GM23338 (cell line): ENCODE measurements around the gene RCC2. TPM values are rescaled to one million over a fixed set of nuclear protein-coding genes. Genes with fewer than 3 reads are reported as not detected.

Experiments used
- ATAC-seq: fragments of 200-7000 bp; cut with Tn5 transposase; 3 replicates; pipeline ENCODE4 v1.9.1; 2020
- DNase-seq: peaks from one replicate; pipeline ENCODE4 v3.0.0-alpha.2; 2015; ENCODE audit warnings: low spot score
- H2AFZ ChIP-seq: fragments of 200-600 bp; sonication (generic); 2 replicates; pipeline ENCODE4 v1.8.0; 2016; ENCODE audit warnings: antibody characterized with exemption, mild to moderate bottlenecking, moderate library complexity
- H3F3A ChIP-seq: fragments of 200-600 bp; sonication (generic); replicated peaks from 2 replicates; pipeline ENCODE4 v1.8.0; 2017; ENCODE audit warnings: antibody characterized with exemption, mixed run types, low read depth
- H3K27ac ChIP-seq: fragments of 200-600 bp; sonication (generic); 2 replicates; pipeline ENCODE4 v1.6.1; 2016; ENCODE audit warnings: low read depth
- H3K27me3 ChIP-seq: fragments of 200-600 bp; sonication (generic); 2 replicates; pipeline ENCODE4 v1.8.0; 2016; ENCODE audit warnings: mild to moderate bottlenecking, mixed run types, moderate library complexity; ENCODE audit not compliant: insufficient read depth
- H3K36me3 ChIP-seq: fragments of 200-600 bp; sonication (generic); 2 replicates; pipeline ENCODE4 v1.8.0; 2016; ENCODE audit warnings: mild to moderate bottlenecking; ENCODE audit not compliant: insufficient read depth
- H3K4me1 ChIP-seq: fragments of 200-600 bp; sonication (generic); 2 replicates; pipeline ENCODE4 v1.8.0; 2016; ENCODE audit warnings: mild to moderate bottlenecking, moderate library complexity; ENCODE audit not compliant: insufficient read depth
- H3K4me2 ChIP-seq: fragments of 200-600 bp; sonication (generic); 2 replicates; pipeline ENCODE4 v1.7.1; 2017; ENCODE audit warnings: mixed run types
- H3K4me3 ChIP-seq: fragments of 200-600 bp; sonication (generic); 2 replicates; pipeline ENCODE4 v1.6.1; 2016; ENCODE audit warnings: mixed run types
- H3K79me2 ChIP-seq: fragments of 200-600 bp; sonication (generic); replicated peaks from 2 replicates; pipeline ENCODE4 v1.8.0; 2017; ENCODE audit warnings: mild to moderate bottlenecking; ENCODE audit not compliant: insufficient read depth
- H3K9me2 ChIP-seq: fragments of 200-600 bp; sonication (generic); 2 replicates; pipeline ENCODE4 v1.8.0; 2017; ENCODE audit not compliant: insufficient read depth
- H4K20me1 ChIP-seq: fragments of 200-600 bp; sonication (generic); replicated peaks from 2 replicates; pipeline ENCODE4 v1.8.0; 2017; ENCODE audit warnings: mild to moderate bottlenecking; ENCODE audit not compliant: insufficient read depth
- H3K27ac Mint-ChIP-seq: 2 replicates; pipeline ENCODE4 v1.8.0; 2020; ENCODE audit warnings: inconsistent platforms, mild to moderate bottlenecking, moderate library complexity, mixed read lengths
- H3K27me3 Mint-ChIP-seq: 3 replicates; pipeline ENCODE4 v1.8.0; 2022; ENCODE audit warnings: low read depth, mild to moderate bottlenecking, moderate library complexity, mixed read lengths, inconsistent platforms; ENCODE audit not compliant: insufficient read depth, poor library complexity
- H3K36me3 Mint-ChIP-seq: 3 replicates; pipeline ENCODE4 v1.8.0; 2021; ENCODE audit warnings: low read depth, mild to moderate bottlenecking, inconsistent platforms, moderate library complexity, mixed read lengths
- H3K4me1 Mint-ChIP-seq: 3 replicates; pipeline ENCODE4 v1.8.0; 2020; ENCODE audit warnings: mild to moderate bottlenecking, inconsistent platforms, mixed read lengths
- H3K4me3 Mint-ChIP-seq: 3 replicates; pipeline ENCODE4 v1.8.0; 2021; ENCODE audit warnings: moderate library complexity, mild to moderate bottlenecking, inconsistent platforms, mixed read lengths
- H3K9me3 Mint-ChIP-seq: 3 replicates; pipeline ENCODE4 v1.8.0; 2020; ENCODE audit warnings: moderate library complexity, mild to moderate bottlenecking, inconsistent platforms, mixed read lengths
- CREB1 ChIP-seq: fragments of 250-450 bp; sonication (Bioruptor Pico); IDR thresholded peaks from 2 replicates; pipeline ENCODE4 v1.5.0; 2020; ENCODE audit warnings: low read depth, mild to moderate bottlenecking, moderate library complexity
- EZH2 ChIP-seq: fragments of 200-600 bp; sonication (generic); IDR thresholded peaks from one replicate; pipeline ENCODE4 v1.8.0; 2017; ENCODE audit warnings: antibody characterized with exemption, mild to moderate bottlenecking, low read depth; ENCODE audit not compliant: unreplicated experiment
- EZH2phosphoT487 ChIP-seq: fragments of 200-600 bp; sonication (generic); IDR thresholded peaks from one replicate; pipeline ENCODE4 v1.8.1; 2018; ENCODE audit warnings: antibody characterized with exemption; ENCODE audit not compliant: unreplicated experiment
- JUNB ChIP-seq: IDR thresholded peaks from one replicate; pipeline ENCODE4 v1.6.1; 2016; ENCODE audit warnings: antibody characterized with exemption; ENCODE audit not compliant: unreplicated experiment
- NANOG ChIP-seq: IDR thresholded peaks from 2 replicates; pipeline ENCODE4 v1.6.1; 2016; ENCODE audit warnings: antibody characterized with exemption, borderline replicate concordance
- POLR2AphosphoS5 ChIP-seq: IDR thresholded peaks from 2 replicates; pipeline ENCODE4 v1.6.1; 2016; ENCODE audit warnings: antibody characterized with exemption, low read depth
- STAT1 ChIP-seq: IDR thresholded peaks from one replicate; pipeline ENCODE4 v1.6.1; 2016; ENCODE audit warnings: antibody characterized with exemption; ENCODE audit not compliant: unreplicated experiment
- ZNF331 ChIP-seq: fragments of 250-450 bp; sonication (Bioruptor Pico); IDR thresholded peaks from 2 replicates; pipeline ENCODE4 v1.5.0; 2020; ENCODE audit warnings: low read depth, mild to moderate bottlenecking, moderate library complexity
- polyA plus RNA-seq: library from polyadenylated mRNA; unstranded; fragments of >200 nt; fragmentation: Nextera tagmentation; extraction: Ambion mirVana; gene quantifications from 2 replicates; pipeline ENCODE4 v1.2.1, GENCODE V29; 2016
- total RNA-seq: library from RNA; depleted of rRNA; stranded (reverse); fragments of >200 nt; shearing (Covaris generic); gene quantifications from 2 replicates; pipeline ENCODE4 v1.2.3, GENCODE V29; 2014
- TF ChIP-seq, protein P1 (sequence below): IDR thresholded peaks from one replicate; pipeline ENCODE4 v1.6.1; 2018; ENCODE audit warnings: antibody characterized with exemption; ENCODE audit not compliant: unreplicated experiment
- TF ChIP-seq, protein P2 (sequence below): IDR thresholded peaks from 2 replicates; pipeline ENCODE4 v1.6.1; 2016; ENCODE audit warnings: antibody characterized with exemption
- TF ChIP-seq, protein P3 (sequence below), 2 experiments: fragments of 200-600 bp in 1 of 2; sonication (generic) in 1 of 2; conservative IDR thresholded peaks; 2 replicates each; pipeline versions ENCODE4 v1.5.1 to v1.6.1; 2016 to 2017; ENCODE audit warnings: antibody characterized with exemption in 2 of 2, low read depth in 2 of 2, mild to moderate bottlenecking in 2 of 2, moderate library complexity in 1 of 2
- TF ChIP-seq, protein P4 (sequence below): fragments of 250-450 bp; sonication (Bioruptor Pico); IDR thresholded peaks from 2 replicates; pipeline ENCODE4 v1.5.0; 2020; ENCODE audit warnings: mild to moderate bottlenecking, moderate library complexity

Gene RCC2
- total and polyA plus RNA-seq, 2 experiments from 2014 or later, result 97.1 to 386 TPM

DNA sequence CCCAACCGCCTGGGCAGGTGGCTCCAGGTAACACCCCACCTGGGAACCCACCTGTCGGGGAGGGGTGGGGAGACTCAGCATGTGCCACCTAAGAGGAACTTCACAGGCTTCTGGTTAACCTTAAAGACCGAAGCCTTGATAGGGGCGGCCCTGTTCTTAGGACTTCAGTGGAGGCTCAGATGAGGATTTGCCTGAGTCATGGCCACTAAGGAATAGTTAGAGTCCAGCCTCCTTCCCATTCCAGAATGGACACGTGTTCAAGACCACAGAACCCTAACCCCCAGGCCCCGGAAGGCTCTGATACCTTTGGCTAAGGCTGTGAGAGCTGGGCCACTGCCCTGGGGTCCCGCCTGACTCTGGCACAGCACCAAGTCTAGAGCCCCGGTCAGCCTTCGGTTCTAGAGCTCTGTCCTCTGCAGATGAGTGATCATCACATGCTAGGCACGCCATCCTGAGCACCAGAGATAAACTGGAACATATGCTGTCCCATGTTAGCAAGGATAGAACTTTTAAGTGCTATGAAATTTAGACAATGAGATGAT lies 47.2 kb downstream of the RCC2 start:
- H4K20me1 ChIP-seq, result no peaks in the 10 kb centered on the region
- Mint-ChIP-seq H3K9me3 (no peaks in the 10 kb centered on the region), H3K27me3 (peaks cover 7% of the 10 kb centered on the region), H3K4me3 (no peak overlapping the region), H3K4me1 (no peaks in the 10 kb centered on the region; the same call in 2 of the 3 replicates), H3K36me3 (no peaks in the 10 kb centered on the region), H3K27ac (no peak overlapping the region)
- no peak for DNase-seq
- H3K27me3 ChIP-seq, result no peaks in the 10 kb centered on the region
- no peak for ATAC-seq
- H3K9me2 ChIP-seq, result no peaks in the 10 kb centered on the region
- no peak overlapping the region for H3K27ac ChIP-seq
- TF ChIP-seq EZH2phosphoT487, result no peak
- TF ChIP-seq, protein P1, sequence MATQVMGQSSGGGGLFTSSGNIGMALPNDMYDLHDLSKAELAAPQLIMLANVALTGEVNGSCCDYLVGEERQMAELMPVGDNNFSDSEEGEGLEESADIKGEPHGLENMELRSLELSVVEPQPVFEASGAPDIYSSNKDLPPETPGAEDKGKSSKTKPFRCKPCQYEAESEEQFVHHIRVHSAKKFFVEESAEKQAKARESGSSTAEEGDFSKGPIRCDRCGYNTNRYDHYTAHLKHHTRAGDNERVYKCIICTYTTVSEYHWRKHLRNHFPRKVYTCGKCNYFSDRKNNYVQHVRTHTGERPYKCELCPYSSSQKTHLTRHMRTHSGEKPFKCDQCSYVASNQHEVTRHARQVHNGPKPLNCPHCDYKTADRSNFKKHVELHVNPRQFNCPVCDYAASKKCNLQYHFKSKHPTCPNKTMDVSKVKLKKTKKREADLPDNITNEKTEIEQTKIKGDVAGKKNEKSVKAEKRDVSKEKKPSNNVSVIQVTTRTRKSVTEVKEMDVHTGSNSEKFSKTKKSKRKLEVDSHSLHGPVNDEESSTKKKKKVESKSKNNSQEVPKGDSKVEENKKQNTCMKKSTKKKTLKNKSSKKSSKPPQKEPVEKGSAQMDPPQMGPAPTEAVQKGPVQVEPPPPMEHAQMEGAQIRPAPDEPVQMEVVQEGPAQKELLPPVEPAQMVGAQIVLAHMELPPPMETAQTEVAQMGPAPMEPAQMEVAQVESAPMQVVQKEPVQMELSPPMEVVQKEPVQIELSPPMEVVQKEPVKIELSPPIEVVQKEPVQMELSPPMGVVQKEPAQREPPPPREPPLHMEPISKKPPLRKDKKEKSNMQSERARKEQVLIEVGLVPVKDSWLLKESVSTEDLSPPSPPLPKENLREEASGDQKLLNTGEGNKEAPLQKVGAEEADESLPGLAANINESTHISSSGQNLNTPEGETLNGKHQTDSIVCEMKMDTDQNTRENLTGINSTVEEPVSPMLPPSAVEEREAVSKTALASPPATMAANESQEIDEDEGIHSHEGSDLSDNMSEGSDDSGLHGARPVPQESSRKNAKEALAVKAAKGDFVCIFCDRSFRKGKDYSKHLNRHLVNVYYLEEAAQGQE, result no peak
- no peak for TF ChIP-seq STAT1
- TF ChIP-seq, protein P2, sequence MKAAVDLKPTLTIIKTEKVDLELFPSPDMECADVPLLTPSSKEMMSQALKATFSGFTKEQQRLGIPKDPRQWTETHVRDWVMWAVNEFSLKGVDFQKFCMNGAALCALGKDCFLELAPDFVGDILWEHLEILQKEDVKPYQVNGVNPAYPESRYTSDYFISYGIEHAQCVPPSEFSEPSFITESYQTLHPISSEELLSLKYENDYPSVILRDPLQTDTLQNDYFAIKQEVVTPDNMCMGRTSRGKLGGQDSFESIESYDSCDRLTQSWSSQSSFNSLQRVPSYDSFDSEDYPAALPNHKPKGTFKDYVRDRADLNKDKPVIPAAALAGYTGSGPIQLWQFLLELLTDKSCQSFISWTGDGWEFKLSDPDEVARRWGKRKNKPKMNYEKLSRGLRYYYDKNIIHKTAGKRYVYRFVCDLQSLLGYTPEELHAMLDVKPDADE, result no peak
- no peak for TF ChIP-seq JUNB
- TF ChIP-seq, protein P3, sequence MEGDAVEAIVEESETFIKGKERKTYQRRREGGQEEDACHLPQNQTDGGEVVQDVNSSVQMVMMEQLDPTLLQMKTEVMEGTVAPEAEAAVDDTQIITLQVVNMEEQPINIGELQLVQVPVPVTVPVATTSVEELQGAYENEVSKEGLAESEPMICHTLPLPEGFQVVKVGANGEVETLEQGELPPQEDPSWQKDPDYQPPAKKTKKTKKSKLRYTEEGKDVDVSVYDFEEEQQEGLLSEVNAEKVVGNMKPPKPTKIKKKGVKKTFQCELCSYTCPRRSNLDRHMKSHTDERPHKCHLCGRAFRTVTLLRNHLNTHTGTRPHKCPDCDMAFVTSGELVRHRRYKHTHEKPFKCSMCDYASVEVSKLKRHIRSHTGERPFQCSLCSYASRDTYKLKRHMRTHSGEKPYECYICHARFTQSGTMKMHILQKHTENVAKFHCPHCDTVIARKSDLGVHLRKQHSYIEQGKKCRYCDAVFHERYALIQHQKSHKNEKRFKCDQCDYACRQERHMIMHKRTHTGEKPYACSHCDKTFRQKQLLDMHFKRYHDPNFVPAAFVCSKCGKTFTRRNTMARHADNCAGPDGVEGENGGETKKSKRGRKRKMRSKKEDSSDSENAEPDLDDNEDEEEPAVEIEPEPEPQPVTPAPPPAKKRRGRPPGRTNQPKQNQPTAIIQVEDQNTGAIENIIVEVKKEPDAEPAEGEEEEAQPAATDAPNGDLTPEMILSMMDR (conservative IDR thresholded peaks at IDR 0.05; ENCODE audit: low read depth in 2 of 2), result no peak
- TF ChIP-seq EZH2, result no peak
- TF ChIP-seq ZNF331 (CRISPR knock-in tag), result no peak
- no peak for TF ChIP-seq NANOG
- no peak for TF ChIP-seq POLR2AphosphoS5
- TF ChIP-seq, protein P4, sequence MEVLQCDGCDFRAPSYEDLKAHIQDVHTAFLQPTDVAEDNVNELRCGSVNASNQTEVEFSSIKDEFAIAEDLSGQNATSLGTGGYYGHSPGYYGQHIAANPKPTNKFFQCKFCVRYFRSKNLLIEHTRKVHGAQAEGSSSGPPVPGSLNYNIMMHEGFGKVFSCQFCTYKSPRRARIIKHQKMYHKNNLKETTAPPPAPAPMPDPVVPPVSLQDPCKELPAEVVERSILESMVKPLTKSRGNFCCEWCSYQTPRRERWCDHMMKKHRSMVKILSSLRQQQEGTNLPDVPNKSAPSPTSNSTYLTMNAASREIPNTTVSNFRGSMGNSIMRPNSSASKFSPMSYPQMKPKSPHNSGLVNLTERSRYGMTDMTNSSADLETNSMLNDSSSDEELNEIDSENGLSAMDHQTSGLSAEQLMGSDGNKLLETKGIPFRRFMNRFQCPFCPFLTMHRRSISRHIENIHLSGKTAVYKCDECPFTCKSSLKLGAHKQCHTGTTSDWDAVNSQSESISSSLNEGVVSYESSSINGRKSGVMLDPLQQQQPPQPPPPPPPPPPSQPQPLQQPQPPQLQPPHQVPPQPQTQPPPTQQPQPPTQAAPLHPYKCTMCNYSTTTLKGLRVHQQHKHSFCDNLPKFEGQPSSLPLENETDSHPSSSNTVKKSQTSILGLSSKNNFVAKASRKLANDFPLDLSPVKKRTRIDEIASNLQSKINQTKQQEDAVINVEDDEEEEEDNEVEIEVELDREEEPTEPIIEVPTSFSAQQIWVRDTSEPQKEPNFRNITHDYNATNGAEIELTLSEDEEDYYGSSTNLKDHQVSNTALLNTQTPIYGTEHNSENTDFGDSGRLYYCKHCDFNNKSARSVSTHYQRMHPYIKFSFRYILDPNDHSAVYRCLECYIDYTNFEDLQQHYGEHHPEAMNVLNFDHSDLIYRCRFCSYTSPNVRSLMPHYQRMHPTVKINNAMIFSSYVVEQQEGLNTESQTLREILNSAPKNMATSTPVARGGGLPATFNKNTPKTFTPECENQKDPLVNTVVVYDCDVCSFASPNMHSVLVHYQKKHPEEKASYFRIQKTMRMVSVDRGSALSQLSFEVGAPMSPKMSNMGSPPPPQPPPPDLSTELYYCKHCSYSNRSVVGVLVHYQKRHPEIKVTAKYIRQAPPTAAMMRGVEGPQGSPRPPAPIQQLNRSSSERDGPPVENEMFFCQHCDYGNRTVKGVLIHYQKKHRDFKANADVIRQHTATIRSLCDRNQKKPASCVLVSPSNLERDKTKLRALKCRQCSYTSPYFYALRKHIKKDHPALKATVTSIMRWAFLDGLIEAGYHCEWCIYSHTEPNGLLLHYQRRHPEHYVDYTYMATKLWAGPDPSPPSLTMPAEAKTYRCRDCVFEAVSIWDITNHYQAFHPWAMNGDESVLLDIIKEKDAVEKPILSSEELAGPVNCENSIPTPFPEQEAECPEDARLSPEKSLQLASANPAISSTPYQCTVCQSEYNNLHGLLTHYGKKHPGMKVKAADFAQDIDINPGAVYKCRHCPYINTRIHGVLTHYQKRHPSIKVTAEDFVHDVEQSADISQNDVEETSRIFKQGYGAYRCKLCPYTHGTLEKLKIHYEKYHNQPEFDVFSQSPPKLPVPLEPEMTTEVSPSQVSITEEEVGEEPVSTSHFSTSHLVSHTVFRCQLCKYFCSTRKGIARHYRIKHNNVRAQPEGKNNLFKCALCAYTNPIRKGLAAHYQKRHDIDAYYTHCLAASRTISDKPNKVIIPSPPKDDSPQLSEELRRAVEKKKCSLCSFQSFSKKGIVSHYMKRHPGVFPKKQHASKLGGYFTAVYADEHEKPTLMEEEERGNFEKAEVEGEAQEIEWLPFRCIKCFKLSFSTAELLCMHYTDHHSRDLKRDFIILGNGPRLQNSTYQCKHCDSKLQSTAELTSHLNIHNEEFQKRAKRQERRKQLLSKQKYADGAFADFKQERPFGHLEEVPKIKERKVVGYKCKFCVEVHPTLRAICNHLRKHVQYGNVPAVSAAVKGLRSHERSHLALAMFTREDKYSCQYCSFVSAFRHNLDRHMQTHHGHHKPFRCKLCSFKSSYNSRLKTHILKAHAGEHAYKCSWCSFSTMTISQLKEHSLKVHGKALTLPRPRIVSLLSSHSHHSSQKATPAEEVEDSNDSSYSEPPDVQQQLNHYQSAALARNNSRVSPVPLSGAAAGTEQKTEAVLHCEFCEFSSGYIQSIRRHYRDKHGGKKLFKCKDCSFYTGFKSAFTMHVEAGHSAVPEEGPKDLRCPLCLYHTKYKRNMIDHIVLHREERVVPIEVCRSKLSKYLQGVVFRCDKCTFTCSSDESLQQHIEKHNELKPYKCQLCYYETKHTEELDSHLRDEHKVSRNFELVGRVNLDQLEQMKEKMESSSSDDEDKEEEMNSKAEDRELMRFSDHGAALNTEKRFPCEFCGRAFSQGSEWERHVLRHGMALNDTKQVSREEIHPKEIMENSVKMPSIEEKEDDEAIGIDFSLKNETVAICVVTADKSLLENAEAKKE, result no peak
- no peak for TF ChIP-seq CREB1 (CRISPR knock-in tag)
- H3K4me1 ChIP-seq, result no peaks in the 10 kb centered on the region
- no peak overlapping the region for H3K4me3 ChIP-seq
- H3K79me2 ChIP-seq, result no peaks in the 10 kb centered on the region
- no peaks in the 10 kb centered on the region for H3F3A ChIP-seq
- H3K4me2 ChIP-seq, result no peak overlapping the region
- H3K36me3 ChIP-seq, result no peaks in the 10 kb centered on the region
- H2AFZ ChIP-seq, result no peak overlapping the region
